NCI-H1694 (cell line): ENCODE data around the gene KPNA6.
"Not testable (repeated sequence)": the region's sequence is repeated elsewhere in the genome, so short reads cannot be mapped to it uniquely, and the experiment has no call there.

ENCODE experiments used
- DNase-seq: peaks from one replicate; lab custom pipeline; 2025; lab: John Stamatoyannopoulos, UW

The KPNA6 gene

DNA sequence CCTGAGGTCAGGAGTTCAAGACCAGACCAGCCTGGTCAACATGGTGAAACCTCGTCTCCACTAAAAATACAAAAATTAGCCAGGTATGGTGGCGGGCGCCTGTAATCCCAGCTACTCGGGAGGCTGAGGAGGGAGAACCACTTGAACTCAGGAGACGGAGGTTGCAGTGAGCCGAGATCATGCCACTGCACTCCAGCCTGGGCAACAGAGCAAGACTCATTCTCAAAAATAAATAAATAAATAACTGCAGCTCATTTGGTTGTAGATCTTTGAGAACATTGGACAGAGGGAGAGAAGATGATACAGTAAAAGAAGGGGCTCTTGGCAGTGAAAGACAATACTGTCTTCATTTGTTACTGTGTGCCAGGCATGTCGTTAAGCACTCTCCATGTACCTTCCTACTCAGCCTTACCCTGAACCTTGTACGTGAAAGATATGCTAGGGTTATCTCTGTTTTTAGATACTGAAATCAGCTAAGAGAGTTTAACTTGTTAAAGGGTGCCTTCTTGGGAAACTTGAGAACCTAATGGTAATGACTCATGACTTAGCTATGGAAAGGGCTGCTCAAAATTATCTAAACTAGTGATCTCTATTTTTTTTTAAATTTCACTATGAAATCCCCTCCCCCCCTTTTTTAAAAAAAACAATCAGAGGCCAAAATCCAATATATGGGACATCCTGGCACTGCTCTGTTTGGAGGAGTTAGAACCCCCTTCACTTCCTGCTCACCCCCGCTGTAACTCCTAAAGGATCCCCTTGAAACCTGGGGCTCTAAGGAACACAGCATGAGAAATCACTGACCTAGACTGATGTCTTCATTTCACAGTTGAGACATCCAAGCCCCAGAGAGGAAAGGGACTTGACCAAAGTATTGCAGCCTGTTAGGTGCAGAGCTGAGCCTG lies 6.8 kb upstream of the KPNA6 start:
- DNase-seq = no peak

DNA sequence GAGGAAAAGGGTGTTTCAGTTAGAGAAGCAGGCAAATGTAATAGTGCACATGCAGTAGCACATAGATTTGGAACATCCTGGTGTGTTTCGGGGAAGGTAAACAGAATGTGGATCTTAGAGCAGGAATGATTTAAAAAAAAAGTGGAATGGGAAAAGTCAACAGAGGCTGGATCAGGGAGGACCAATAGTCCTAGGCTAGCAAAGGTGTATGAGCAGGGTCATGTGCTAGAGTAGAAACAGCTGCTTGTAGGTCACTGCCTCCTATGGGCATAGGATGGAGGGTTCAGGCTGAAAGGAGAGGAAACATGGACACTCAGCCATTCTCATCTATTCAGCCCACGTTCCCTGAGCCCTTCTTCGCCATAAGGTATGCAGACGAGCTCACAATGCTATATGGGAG lies 3.7 kb upstream of the KPNA6 start:
- DNase-seq = no peak

DNA sequence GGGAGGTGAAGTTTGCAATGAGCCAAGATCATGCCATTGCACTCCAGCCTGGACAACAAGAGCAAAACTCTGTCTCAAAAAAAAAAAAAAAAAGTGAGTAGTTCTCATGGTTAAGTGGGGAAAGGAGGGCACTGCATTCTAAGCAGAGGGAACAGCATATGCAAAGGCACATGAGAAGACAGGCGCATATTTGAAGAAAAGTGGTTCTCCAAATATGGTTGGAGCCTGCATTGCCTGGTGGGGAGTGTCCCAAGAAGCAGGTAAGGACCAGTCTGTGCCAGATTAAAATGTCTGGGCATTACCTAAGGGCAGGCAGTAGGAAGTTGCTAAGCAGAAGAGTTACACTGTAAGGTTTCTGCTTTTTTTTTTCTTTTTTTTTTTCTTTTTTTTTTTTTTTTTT lies 2.5 kb upstream of the KPNA6 start:
- no peak for DNase-seq

DNA sequence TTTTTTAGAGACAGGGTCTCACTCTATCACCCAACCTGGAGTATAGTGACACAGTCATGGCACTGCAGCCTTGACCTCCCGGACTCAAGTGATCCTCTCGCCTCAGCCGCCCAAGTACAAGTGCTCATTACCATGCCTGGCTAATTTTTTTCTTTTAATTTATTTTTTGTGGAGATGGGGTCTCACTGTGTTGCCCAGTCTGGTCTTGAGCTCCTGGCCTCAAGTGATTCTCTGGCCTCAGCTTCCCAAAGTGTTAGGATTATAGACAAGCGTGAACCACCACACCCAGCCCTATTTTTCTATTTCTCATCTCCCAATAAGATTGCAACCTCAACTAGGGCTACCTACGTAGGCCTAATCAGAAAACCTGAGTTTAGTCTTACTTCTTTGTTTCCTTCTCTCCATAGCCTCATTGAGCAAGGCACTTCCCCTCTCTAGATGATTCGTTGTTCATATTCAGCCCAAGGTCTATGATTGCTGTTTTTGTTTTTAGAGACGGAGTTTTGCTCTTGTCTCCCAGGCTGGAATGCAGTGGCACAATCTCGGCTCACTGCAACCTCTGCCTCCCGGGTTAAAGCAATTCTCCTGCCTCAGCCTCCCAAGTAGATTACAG lies 1.1 kb upstream of the KPNA6 start:
- DNase-seq = no peak

DNA sequence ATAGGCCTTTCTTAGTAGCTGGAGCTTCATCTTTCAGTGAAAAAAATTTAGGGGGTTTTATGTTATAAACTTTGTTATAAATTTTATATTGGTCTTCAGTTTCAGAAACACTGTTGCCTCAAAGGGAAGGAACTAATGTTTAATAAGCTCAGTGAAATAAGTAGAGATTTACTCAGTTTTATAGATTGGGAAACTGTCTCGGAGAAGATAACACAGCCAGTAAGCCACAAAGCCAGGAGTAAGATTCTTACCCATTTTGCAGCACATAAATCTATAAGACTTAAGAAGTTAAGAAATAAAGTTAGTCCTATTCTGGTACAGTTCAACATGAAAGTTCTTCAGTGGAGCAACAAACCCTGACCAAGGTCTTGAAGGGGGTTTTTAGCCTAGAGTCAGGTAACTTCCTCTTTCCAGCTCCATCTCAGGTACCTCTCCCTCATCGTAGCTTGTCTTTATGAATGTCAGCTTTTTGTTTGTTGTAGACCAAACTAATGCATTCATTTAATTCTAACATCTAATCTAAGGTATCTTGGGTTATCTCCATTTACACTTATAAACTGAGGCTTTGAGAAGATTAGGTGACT lies 3.3 kb downstream of the KPNA6 start:
- no peak for DNase-seq

DNA sequence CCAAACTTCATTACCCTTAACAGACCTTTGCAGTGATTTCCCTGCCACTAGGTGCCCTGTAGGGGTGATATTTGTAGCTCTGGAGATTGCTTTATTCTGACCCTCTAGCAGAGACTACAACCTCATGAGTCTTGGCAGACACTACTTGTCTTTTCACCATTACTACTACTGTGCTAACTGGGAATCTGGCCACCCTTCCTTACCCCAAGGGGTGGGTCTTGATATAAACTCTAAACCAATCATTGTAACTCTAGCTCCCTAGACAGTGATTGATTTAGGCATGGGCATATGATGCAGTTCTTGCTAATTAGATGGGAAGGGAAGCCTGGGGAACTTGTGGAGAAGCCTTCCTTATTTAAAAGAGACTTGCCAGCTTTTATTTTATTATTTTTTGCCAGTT lies 3.9 kb downstream of the KPNA6 start:
- DNase-seq = no peak

DNA sequence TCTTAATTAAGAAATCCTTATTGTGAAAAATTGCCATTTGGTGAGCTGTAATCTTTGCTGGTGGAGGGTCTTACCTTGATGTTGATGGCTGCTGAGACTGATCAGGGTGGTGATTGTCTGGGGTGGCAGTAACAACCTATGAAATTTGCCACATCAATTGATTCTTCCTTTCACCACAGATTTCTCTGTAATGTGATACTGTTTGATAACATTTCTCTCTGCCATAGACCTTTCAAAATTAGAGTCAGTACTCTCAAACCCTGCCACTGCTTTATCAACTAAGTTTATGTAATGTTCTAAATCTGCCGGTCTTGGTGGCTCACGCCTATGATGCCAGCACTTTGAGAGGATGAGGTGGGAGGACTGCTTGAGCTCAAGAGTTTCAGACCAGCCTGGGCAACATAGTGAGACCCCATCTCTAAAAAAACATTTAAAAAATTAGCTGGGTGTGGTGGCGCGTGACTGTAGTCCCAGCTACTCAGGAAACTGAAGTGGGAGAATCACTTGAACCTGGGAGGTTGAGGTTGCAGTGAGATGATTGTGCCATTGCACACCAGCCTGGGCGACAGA lies 5.0 kb downstream of the KPNA6 start:
- no peak for DNase-seq

DNA sequence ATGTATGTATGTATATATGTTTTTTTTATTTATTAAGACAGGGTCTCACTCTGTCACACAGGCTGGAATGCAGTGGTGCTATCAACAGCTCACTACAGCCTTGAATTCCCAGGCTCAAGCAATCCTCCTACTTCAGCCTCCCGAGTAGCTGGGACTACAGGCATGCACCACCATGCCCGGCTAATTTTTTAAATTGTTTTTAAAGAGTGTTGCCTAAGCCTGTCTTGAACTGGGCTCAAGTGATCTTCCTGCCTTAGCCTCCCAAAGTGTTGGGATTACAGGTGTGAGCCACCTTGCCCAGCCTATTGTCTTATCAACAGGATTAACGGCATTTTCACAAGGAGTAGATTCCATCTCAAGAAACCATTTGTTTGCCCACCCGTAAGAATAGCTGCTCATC lies 5.6 kb downstream of the KPNA6 start:
- DNase-seq = not testable (repeated sequence)

DNA sequence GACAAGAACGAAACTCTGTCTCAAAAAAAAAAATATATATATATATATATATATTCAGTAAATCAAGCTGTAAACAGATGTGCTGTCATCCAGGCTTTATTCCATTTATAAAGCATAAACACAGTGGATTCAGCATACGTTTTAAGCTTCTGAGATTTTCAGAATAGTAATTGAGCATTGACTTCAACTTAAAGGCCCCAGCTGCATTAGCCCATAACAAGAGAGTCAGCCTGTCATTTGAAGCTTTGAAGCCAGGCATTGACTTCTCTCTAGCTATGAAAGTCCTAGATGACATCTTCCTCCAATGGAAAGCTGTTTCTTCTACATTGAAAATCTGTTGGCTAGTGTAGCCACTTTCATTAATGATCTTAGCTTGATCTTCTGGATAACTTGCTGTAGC lies 6.6 kb downstream of the KPNA6 start:
- no peak for DNase-seq

DNA sequence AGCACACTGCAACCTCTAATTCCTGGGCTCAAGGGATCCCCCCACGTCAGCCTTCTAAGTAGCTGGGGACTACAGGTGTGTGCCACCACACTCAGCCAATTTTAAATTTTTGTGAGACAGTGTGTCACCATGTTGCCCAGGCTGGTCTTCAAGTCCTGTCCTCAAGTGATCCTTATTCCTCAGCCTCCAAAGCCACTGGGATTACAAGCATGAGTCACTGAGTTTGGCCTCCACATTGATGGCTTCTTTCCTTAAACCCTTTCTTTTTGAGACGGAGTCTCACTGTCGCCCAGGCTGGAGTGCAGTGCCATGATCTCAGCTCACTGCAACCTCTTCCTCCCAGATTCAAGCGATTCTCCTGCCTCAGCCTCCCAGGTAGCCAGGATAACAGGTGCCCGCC lies 7.6 kb downstream of the KPNA6 start:
- no peak for DNase-seq

DNA sequence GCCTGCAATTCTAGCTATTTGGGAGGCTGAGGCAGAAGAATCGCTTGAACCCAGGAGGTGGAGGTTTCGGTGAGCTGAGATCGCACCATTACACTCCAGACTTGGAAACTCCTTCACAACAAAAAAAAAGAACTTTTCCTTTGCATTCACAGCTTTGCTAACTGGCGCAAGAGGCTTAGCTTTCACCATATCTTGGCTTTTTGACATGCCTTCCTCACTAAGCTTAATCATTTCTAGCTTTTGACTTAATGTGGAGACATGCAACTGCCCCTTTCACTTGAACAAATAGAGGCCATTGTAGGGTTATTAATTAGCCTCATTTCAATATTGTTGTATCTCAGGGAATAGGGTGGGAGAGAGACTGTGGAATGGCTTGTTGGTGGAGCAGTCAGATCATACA lies 8.7 kb downstream of the KPNA6 start:
- DNase-seq = no peak

DNA sequence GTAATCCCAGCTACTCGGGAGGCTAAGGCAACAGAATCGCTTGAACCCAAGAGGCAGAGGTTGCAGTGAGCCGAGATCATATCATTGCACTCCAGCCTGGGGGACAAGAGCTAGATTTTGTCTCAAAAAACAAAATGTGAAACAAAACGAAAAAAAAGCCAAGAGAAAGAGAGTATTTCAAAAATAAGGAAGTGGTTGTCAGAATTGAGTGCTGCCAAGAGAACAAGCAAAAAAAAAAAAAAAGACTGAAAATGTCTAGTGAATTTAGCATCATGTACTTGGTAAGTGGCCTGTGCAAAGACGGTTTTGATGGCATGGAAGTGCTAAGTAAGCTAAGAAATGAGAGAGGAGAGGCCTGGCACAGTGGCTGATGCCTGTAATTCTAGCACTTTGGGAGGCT lies 14.3 kb downstream of the KPNA6 start:
- DNase-seq = no peak

DNA sequence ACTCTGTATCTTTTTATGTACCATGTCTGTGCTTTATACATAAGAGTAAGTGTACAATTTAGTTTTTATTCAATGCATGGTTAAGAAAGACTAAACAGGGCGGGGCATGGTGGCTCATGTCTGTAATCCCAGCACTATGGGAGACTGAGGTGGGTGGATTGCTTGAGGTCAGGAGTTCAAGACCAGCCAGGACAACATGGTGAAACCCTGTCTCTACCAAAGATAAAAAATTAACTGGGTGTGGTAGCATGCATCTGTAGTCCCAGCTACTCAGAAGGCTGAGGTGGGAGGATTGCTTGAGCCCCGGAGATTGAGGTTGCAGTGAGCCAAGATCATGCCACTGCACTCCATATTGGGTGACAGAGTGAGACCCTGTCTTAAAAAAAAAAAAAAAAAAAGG lies 15.5 kb downstream of the KPNA6 start:
- not testable (repeated sequence) for DNase-seq

DNA sequence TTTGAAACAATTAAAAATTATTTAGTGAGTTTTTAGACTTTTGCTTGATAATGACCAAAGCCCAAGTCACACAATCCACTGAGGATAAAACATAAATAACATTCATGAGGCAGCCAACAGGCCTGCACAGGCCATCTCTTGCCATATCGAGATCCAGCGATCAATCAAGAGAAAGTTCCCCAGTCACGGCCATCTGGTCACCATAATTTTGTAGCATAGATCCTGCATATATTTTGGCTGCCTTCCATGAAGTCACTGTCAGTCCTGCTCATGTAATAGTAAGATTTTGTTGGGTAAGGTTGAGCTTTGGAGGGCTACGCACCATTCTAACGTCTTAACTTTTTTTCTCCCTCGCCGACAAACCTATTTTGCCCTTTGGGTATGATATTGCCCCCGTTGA lies 17.5 kb downstream of the KPNA6 start:
- DNase-seq = peak; percentile 28

DNA sequence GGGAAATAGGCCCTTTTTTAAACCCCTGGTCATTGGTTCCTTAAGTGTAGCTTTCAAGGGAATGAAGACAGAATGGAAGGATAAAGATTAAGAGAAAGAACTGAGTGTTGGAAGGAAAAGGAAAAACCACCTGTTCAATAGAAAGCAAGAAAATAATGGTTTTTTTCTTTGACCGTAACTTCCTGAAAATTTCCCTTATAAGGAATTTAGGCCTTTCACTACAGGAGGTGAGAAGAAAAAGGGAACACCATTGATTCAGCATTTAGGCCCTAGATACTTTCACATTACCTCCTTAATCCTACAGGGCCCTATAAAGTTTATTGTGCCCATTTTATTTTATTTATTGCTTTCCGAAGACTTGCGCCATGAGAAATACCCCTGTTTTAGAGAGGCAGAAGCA lies 18.9 kb downstream of the KPNA6 start:
- DNase-seq = no peak

DNA sequence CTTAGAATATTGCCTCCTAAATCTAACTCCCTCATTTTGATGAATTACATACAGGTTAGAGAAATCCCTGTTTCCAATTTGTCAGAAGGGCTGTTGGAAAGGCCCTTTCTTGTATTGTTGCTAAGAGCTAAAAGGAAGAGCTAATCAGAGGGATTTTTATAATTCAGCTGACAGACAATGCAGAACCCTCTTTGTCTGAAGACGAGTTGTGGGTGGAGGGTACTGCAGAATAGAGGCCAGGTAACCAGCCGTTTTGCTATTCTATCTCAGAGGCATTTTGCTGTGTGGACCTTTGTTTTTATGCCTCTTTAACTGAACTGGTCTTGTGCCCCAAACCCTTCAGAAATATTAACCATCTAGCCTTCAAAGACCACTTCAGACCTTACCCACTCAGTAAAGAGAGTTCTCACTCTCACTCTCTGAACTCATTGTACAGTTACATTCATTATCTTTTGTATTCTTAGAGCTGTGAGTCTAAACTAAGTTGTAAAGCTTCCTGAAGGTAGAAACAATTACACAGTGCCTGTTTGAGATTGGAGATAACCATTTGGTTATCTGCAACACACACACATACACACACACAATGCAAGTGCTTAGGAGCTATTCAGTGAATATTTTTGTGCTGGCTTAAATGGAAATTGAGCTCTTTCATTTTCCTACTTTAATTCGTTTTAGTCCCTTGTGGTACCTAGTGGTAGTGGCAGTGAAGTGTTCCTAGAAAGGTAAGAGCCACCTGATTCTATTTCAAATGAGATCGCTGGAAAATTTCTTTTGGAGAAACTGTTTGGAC lies 19.7 kb downstream of the KPNA6 start:
- no peak for DNase-seq

DNA sequence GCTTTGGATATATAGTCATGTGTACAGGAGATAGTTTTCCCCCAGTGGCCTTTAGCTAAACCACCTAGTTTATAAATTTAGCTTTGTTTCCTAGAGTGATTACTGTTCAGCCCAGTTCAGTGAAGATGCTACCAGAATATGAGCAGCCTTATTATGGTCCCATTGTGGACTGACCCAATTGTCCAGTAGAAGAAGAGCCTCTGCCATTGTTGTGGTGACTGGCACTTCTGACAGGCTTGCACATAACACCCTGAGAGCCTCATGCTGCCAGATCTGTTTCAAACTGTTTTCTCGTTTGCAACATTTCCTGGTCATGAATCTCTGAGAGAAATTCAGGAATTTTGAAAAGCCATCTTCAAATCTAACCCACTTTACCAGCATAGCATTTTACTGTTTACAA lies 20.6 kb downstream of the KPNA6 start:
- DNase-seq = no peak

DNA sequence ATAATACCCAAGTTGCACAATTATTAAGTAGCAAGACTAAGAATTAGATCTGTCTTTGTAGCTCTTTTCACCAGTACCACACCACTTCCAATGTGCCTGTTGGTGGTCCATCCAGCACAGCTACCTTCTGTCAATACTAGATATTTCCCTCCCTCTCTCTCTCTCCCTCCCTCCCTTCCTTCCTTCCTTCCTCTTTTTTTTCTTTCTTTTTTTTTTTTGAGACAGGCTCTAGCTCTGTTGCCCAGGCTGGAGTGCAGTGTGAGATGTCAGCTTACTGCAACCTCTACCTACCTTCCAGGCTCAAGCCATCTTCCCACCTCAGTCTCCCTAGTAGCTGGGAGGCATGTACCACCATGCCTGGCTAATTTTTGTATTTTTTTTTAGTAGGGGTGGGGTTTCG lies 21.1 kb downstream of the KPNA6 start:
- DNase-seq = no peak

DNA sequence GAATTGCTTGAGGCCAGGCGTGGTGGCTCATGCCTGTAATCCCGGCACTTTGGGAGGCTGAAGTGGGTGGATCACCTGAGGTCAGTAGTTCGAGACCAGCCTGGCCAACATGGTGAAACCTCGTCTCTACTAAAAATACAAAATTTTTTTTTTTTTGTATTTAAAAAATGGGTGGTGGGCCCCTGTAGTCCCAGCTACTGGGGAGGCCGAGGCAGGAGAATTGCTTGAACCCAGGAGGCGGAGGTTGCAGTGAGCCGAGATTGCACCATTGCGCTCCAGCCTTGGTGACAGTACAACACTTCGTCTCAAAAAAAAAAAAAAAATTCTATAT lies 26.1 kb downstream of the KPNA6 start:
- DNase-seq = not testable (repeated sequence)

DNA sequence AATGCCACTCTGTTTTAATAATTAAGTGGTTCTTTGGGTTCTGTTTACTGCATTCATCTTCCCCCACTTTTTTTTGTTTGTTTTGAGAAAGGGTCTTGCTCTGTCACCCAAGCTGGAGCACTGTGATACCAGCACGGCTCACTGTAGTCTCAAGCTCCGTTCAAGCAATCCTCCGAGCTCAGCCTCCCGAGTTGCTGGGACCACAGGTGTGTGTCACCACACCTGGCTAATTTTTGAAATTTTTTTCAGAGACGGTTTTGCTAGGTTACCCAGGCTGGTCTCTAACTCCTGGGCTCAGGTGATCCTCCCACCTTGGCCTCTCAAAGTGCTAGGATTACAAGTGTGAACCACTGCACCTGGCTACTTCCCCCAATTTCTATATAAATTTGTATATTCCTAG lies 29.3 kb downstream of the KPNA6 start:
- no peak for DNase-seq

DNA sequence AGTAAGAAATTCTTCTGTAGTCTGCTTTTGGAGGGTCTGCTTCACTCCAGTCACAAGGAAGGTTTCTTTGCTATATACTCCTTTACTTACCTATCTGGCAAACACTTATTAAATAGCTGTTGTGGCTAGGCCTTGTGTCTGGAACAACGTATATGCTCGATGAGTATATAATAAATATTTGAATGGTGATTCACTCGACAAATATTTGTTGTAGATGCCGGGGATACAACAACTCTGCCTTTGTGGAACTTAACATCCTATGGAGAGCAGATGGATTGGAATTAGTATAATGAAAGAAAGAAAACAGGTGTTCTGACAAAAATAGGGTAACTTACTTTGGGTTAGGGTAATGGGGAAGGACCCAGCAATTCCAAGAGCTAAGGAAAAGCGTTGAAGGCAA lies 31.1 kb downstream of the KPNA6 start:
- no peak for DNase-seq
